HG03196 (cell line): Measurements from ENCODE around the gene GAS2L2.
A peak's percentile ranks its signal among the peaks of the same experiment; 100 is the strongest.
"Not testable (repeated sequence)": the region's sequence is repeated elsewhere in the genome, so short reads cannot be mapped to it uniquely, and the experiment has no call there.

Source experiments
- ATAC-seq: cut with Tn5 transposase; IDR thresholded peaks from one replicate; pipeline ENCODE4 v1.9.1; 2021; ENCODE audit not compliant: unreplicated experiment

The GAS2L2 gene

GRCh38 chr17:35773679-35774425, 20.8 kb upstream of the GAS2L2 start:
- ATAC-seq, result no peak

DNA sequence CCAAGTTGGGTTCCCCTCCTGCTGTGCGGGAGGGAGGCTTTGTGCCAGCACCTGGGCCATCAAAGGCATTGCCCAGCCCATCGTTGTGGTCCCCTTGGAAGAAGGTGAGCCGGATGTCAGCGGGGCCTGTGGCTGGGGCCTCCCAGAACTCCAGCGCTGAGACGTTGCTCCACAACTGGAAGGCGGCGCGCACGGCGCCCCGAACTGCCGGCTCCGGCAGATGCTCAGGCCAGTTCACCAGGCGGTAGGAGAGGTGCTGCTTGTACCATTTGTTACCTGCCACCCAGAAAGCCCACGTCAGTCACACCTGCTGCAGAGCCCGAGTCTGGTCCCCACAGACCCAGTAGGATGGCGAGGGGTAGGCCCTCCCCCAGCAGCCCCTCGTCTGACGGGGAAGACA, 20.1 kb upstream of the GAS2L2 start:
- ATAC-seq, result no peak

DNA sequence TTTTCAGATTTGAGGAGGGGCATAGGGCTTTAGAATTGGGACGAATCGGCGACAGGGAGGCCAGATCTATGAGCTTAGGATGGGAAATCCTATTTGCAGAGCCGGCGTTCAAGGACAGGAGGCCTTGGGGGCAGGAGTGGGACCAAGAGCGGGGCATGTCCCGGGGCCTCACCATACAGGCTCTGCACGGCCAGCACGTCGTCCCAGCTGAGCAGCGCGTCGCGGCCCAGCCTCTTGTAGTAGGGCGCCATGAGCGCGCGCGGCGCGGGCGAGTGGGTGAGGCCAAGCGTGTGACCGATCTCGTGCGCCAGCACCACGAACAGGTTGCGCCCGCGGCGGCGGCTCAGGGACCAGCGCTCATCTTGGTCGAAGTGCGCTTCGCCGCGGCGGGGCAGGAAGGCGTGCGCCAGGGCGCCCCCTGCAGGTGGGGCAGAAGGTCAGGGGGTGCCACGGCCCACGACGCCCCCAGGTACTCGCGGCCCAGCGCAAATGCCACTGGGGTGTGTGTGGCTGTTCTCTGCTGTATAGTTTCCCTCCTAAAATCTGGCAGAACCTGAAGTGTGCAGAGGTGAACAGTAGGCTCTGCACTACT, 17.0 kb upstream of the GAS2L2 start:
- no peak for ATAC-seq

- no peak for ATAC-seq
Observed at GRCh38 chr17:35768797-35769196, 15.8 kb upstream of the GAS2L2 start.

DNA sequence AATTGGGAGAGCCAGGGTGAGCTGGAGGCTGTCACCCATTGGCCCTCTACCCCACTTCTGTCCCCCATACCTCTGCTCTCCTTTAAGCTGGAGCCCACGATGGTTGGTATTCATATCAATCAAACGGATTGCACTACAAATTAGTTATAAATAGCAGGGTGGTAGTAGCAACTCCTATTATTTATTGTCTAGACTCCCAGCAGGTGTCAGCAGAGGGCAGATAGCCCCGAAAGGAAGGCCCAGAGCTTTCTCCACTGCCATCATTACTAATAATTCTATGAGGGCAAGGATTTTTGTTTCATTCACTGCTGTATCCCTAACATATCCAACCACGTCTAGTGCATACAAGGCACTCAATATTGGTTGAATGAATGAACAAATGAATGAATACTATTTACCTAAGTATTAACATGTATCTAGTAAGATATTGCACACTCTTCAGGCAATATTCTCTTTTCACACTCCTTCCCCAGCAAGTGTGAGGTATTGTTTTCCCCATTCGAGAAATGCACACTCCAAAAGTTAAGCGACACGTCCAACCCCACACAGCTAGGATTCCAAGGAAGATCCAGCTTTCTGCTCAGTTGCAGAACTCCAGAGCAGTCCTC, 14.0 kb upstream of the GAS2L2 start:
- no peak for ATAC-seq

- no peak for ATAC-seq
Observed at GRCh38 chr17:35766489-35766877, 13.4 kb upstream of the GAS2L2 start.

DNA sequence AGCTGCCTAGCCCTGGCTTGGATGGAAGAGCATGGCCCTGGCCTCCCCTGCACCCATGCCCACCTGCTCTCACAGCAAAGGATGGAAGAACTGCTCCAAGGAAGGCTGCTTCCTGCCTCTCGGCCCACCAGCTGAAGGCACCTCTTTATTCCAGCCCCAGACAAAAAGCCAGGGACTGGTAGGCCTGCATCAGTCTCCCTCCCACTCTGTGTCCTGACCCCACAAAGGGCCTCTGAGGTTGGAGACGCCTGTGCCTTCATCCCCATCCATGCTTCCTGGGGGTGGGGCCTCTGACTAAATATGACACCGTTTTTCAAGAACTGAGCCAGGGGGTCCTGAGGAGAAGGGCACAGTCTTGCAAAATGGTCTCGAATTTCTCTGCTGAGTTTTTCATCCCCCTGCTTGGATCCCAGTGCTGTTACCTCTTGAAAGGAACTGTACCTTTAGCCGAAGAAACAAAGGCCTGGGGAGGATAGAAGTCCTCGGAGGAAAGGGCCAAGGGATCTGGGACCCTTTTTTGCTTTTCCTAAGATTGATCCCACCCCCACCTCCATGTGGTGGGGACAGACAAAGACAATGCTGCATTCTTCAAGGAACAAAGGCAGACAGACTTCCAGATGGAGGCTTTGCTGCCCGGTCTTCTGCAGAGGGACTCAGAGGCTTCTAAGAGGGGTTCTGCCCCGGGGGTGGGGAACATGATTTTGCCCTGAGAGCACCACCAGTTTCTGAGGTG, 12.9 kb upstream of the GAS2L2 start:
- no peak for ATAC-seq

GRCh38 chr17:35765086-35765710, 12.2 kb upstream of the GAS2L2 start:
- ATAC-seq, result no peak

DNA sequence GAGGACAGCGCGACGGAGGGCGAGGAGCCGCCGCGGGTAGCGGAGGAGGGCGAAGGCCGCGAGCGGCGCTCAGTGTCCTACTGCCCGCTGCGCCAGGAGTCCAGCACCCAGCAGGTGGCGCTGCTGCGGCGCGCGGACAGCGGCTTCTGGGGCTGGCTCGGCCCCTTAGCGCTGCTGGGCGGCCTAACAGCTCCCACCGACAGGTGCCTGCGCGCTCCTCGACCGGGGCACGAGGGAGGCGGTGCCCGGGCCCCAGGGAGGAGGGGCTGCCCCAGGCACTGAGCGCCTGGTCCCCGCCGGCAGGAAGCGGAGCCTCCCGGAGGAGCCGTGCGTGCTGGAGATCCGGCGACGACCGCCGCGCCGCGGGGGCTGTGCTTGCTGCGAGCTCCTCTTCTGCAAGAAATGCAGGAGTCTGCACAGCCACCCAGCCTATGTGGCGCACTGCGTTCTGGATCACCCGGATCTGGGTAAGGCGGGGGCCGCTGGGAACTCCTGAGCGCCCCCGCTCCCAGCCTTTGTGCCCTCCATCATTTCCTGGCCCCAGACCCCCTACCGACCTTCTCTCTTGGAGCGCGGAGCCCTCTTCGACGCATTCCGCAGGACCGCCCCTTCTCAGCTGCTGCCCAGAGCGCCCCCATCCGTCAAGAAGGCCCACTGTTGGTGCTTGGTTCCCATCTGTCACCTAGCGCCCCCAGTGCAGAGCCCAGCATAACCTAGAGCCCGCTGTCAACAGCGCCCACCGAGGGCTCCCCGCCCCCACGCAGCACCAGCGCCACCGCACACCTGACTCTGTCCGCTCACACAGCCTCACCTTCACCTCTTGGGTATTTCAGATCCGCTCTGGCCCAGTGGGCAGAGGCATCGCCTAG, 11.3 kb upstream of the GAS2L2 start:
- ATAC-seq, result peak; percentile 80

GRCh38 chr17:35763767-35764122, 10.7 kb upstream of the GAS2L2 start:
- ATAC-seq, result no peak

- ATAC-seq, result no peak
Observed at GRCh38 chr17:35761601-35762000, 8.6 kb upstream of the GAS2L2 start.

DNA sequence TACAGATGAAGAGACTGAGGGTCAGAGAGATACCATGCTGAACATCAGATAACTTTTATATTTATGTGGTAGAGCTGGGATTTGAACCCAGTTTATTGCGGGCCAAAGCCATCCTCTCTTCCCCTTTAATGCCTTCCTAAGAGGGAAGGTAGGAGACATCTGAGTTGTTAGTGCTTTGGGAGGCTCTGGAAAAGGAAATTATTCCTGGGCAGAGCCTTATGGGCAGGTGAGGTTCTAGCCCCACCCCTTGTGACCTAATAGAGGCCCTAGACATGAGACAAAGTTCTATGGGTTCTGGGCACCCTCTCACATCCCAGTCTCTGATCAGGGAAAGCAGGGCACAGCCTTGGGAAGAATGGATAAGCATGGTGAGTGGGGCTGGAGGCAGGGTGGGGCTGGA, 7.5 kb upstream of the GAS2L2 start, which contains the start of gene C17orf50:
C17orf50 (plus strand) TSS at position 301 of the 400 bp plus-strand sequence; CDS start at position 356, 55 bp downstream.
- ATAC-seq, result no peak

- ATAC-seq, result no peak
Observed at GRCh38 chr17:35757243-35757642, 4.2 kb upstream of the GAS2L2 start.

DNA sequence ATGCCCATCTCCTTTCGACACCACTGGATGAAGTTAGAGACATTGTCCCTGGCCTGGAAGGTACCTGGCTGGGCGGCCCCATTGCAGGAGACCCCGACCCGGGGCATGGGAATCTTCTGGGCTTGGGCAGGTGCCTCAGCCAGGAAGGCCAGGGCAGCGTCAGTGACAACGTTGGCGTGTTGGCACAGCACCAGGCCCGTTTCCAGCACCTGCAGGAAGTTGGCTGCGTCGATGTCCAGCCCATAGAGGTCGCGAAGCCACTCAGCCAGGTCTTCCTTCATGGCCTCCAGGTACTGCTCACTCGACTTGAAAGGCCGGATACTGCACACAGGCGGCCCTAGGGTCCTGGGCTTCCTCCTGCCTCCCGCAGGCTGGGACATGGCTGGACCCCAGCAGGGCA, 568 bp downstream of the GAS2L2 start:
- ATAC-seq, result no peak

DNA sequence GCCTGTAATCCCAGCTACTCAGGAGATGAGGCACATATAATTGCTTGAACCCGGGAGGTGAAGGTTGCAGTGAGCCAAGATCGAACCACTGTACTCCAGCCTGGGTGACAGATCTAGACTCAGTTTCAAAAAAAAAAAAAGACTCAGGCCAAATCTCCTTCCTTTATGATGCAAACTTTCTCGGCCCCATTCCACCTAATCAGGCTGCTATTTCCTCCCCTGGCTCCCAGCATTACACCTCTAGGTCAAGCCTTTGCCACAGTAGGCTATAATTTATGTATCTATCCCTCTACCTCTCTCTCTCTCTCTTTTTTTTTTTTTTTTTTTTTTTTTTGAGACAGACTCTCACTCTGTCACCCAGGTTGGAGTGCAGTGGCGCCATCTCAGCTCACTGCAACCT, 1.5 kb downstream of the GAS2L2 start:
- ATAC-seq, result not testable (repeated sequence)

DNA sequence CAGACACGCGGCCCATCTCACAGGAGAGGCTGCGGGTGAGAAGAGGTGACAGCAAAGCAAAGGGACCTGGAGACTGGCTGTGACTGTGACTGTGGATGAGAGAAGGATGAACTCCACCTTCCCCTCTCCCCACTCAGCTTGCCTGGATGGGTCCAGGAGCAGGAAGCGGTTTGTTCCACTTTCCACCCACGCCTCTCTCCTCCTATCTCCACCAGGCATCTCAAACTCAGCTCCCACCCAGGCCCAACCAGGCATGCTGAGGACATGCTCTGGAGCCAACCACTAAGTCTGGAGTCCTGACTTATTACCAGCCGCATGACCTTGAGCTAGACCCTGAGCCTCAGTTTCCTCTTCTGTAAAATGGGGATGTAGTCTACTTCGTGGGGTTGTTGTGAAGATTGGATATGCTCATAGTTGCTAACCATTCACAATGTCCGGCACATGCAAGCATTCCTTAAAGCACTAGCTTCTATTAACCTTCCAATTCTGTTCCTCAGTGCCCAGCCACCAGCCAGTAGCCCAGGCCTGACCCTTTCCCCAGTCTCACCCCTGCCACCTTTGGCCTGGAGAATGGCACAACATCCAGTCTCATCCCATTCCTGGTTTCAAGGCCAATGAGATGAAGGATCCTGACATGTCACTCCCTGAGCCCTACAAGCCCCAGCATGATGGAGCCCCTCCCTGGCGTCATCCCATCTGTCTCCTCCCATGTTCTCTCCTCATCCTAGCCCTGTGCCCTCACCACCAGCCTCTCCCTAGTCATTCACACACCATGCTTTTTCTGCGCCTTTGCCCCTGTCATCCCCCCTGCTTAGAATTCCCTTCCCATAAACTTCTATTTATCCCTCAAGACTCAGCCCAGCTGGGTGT, 2.3 kb downstream of the GAS2L2 start:
- ATAC-seq, result no peak

DNA sequence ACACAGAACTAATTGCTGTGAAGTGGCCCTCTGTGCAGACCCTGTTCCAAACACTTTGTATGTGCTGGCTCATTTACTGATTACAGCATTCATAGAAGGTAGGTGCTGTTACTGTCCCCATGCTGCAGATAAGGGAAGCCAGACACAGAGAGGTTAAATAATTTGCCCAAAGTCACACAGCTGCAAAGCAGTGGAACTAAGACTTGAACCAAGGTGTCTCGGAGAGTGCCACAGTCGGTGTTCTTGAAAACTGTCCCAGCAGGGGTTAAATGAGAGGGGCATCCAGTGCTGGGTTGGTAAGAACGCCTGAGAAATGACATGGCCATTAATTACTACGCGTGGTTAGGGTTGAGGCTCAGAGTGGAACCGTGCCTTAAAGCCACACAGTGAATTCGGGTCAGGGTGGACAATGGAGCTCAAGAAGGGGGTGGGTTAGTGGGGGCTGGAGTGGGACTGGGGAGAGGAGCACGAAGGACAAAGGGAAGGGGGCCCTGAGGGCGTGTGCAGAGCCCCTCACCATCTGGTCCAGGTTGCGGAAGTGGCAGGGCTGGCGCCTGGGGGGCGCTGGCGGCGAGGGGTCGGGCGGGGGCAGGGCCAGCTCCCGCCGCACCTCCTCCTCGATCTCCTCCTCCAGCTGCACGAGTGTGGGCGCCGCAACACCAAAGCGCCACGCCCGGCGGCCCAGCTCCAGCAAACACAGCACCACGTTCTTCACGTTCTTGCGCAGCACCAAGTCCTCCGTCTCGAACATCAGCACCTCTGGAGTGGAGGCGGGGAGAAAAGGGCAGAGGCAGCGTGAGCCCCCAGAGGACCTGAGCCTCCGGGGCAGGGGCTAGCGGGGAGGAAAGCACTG, 3.3 kb downstream of the GAS2L2 start:
- ATAC-seq, result no peak

- ATAC-seq, result no peak
Observed at GRCh38 chr17:35748979-35749378, 4.1 kb downstream of the GAS2L2 start.
